ENCODE results near the gene OR56A5.
"Not testable (repeated sequence)": the region's sequence is repeated elsewhere in the genome, so short reads cannot be mapped to it uniquely, and the experiment has no call there.

Gene OR56A5, protein sequence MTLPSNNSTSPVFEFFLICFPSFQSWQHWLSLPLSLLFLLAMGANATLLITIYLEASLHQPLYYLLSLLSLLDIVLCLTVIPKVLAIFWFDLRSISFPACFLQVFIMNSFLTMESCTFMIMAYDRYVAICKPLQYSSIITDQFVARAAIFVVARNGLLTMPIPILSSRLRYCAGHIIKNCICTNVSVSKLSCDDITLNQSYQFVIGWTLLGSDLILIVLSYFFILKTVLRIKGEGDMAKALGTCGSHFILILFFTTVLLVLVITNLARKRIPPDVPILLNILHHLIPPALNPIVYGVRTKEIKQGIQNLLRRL

DNA sequence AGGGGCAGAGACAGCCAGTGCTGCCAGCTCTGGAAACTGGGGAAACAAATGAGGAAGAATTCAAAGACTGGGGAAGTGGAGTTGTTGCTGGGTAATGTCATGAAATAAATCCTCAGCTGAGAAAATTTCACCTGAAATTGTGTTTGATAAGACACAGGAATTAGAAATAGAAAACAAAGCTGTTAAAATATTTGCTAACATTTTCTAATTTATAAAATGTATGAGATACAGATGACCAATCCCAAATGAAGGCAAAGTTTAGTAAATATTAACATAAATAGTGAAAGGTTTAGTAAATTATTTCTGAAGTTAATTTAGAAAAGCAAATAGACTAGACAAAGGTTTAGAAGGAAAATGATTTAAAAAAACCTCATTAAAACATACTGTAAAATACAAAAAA, at the start of gene OR56A5:
Gene OR56A5 (minus strand): TSS at position 101 of the 400 bp plus-strand sequence. CDS start 0 bp downstream, at position 101.
- no peak for DNase-seq

DNA sequence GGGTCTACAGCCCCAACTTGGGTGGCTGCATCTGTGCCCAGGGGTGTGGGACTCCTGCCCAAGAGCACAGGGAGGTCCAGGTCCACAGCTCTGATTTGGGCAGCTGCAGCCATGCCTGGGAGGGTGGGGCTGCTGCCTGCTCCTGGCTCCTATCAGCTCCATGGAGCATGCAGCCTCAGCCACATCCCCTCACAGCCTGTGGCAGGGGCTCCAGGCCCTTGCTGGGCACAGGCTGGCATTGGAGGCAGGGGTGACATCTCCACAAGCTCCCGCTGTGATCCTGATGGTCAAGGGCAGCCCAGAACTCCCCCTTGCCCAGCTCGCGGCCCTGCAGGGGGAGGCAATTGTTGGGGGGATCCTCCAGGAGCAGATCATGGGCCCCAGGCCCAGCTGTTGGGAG, 44.7 kb upstream of the OR56A5 start:
- no peak for DNase-seq

DNA sequence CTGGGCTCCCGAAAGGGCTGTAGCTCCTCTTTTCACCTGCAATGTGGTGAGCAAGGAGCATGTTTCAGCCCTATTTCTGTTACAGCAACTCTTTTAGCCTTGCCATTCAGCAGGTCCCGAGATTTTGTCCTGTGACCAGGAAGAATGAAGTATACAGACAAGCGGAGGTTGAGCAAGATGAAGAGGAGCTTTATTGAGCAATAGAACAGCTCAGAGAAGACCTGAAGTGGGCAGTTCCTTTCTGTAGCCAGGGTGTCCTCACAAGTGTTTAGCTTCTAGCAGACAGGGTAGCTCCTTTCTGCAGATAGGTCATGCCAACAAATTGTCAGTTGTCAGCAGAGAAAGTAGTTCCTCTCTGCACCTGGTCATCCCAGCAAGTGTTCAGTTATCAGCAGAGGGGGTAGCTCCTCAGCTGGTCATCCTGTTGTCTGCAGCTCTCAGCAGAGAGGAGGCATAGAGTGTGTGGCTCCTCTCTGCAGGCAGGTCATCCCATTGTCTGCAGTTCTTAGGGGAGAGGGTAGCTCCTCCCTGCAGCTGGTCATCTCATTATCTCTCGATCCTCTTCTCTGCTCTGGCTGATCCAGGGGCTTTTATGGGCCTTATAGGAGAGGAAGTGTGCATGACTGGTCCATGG, 43.9 kb upstream of the OR56A5 start:
- no peak for DNase-seq

DNA sequence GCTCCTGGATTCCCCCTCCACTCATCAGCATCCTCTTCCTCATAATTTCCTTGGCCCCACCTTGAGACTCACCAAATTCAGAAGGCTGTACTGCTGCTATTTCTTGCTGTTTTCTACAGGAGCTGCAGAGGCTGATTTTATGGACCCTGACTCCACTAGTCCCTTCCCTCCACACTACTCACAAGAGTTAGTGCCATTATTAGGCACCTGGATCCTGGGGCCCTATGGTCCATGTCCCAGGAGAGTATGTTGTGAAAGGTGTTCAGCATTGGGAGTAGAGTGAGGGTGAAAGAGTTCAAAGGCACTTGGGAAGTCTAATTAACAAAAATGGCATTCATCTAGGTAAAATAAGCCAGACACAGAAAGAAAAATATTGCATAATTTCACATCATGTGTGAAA, 38.6 kb upstream of the OR56A5 start, which contains the start of gene OR56A4:
Gene OR56A4 (minus strand): TSS at position 101 of the 400 bp plus-strand sequence. CDS start 3,954 bp downstream, outside the sequence.
- DNase-seq = no peak

DNA sequence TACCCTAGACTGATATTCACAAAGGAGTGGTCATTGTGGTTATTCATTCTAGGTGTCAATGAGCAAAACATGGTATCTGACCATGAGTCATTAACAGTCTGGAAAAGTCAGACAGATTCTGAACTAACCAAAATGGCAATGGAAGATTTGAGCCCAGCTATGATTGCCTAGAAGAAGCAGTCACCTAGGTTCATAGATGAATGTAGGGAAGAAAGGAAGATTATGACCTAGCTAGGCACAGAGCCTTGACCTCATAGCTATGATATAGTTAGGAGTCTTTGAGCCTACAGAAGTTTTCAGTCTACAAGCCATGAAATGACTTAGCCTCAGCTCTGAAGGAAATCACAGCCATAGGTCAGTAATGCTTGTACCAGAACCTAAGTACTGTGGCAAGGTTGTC, 38.1 kb upstream of the OR56A5 start:
- no peak for DNase-seq

DNA sequence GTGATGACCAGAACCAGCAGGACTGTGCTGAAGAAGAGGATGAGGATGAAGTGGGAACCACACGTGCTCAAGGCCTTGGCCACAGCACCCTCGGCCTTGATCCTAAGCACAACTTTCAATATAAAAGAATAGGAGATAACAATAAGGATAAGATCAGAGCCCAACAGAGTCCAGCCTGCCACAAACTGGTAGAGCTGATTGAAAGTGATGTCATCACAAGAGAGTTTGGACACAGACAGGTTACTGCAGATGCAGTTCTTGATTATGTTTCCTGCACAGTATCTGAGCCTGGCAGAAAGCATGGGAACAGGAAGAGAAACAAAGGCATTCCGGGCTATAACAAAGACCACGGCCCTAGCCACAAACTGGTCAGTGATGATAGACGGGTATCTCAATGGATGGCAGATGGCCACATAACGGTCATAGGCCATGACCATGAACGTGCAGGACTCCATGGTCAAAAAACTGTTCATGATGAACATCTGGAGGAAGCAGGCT, 34.0 kb upstream of the OR56A5 start:
- DNase-seq = no peak

DNA sequence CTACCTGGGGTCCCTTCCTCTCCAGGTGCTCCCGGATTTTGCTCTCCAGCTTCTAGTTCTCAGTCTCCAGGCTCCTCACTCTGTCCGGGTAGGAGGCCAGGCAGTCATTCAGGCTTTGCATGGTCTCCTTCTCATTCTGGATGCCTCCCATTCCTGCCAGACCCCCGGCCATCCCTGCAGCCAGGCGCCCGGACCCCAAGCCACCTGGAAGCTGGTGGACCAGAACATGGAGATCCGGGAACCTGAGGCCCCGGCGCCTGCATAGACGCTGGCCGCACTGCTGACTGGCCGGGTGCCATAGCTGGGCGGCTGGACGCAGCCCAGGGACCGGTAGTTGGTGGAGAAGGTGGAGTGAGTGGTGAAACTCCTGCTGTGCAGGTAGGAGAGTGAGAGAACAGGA, 26.5 kb upstream of the OR56A5 start:
- no peak for DNase-seq

DNA sequence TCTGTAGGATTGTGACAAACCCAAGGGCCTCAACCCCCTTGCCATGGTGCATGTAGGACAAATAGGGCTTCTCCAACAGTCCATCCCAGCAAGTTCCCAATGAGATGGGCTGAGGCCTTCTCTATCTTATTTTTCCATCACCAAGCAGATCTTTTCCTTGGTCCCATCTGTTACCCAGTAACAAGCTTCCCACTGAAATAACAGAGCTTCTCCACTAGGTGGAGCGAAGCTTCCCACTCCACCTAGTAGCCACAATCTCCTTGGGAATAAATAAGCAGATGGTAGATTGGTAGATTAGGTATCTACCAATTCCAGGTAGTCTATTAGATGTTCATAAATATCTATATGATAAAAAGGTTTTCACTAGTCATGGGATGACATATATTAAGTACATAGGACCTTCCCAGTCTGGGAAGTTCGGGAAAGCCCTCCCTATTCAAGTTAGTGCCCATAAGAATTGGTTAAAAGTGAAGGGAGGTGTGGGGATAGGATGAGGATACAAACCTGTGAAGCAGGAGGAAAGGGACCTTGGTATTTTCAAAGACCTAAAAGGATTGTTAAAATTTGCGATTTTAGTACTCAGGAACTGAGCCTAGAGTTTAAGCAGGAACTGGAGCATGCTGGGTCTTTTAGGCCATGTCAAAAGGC, 24.4 kb upstream of the OR56A5 start:
- DNase-seq = no peak

DNA sequence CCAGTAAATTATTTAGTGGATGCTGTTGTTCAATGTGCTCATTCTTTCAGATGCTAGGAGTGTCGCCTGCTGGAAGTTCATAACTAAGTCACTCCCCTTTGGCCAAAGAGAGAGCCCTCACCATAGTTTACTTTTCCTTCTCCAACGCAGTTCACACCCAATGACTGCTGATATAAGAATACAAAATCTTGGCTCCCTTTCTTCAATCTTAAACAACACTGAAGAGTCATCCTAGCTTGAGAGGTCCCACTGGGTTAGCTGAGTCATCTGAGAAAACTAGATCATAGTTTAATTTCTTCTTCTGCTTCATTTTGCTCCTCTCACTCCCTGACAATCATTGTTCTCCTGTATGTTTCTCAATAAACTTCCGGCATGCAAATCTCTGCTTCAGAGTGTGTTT, 23.9 kb upstream of the OR56A5 start:
- no peak for DNase-seq

DNA sequence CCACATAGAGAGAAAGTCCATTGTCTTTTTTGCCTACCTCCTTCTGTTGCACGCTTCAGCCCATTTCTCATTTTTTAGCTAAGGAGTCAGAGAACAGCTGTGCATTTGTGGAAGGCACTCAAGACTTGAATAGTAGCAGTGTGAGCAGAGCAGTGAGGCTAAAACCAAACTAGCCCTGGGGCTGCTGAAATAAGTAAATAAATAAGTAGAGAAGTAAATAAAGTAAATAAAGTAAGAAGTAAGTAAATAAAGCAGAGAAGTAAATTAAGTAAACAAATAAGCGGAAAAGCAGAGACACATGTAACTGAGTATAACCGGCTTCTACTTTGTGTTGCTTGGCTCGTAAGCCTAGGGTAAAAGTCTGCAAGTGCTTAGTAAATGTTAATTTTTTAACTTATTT, 20.9 kb upstream of the OR56A5 start:
- no peak for DNase-seq

DNA sequence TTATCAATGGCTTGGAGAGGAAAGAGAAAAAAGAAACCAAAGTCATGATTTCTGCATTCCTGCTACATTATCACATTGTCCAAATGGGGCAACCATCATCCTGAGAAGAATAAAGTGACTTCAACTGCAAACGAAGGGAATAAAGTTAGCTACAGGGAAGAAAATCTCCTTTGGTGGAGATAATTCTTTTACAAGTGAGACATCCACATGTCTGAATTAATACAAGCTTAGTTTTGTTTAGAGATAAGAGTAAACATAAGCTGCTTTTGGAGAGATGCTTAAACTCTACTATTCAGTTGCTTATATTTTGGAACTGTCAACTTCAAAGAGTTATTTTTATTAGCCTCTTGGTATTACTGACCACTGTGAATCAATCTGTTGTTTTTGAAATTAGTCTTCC, 18.6 kb upstream of the OR56A5 start, which contains the start of gene OR52L1:
Gene OR52L1 (minus strand): TSS at position 101 of the 400 bp plus-strand sequence. CDS start 55 bp downstream, at position 46.
- DNase-seq = no peak

DNA sequence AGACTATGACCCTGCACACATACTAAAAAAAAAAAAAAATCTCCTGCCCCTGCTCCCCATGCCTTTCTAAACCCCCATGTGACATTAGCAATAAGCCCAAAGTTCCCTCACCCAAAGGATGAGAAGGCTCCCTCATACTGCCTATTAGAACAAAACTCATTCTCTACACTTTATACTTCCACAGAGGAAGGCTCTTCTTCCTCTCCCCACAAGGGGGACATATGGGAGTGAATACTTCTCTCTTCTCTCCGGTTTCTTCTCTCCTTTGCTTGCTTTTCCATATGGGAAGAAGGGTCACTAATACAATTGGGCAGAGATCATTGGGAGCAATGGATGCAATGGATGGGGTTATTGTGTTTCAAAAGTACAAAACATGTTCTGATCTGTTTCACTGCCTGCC, 15.1 kb upstream of the OR56A5 start:
- no peak for DNase-seq

DNA sequence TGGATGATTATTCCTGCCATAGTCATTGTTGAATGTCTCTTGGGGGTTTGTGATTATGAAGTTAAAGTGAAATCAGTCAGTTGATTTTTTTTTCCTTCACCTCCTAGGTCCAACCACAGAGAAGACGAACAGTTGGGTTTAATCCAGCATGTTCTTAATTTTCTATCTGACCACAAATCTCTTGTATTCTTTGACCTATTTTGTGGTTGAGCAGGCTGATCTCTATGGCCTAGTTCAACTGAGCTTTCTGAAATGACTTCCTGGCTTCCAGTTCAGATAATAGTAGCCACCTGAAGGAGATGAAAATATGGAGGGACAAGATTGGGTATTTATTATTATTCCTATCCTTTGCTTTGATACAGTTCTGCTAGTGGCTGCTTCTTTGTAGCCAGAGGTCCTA, 5.2 kb upstream of the OR56A5 start:
- DNase-seq = no peak

DNA sequence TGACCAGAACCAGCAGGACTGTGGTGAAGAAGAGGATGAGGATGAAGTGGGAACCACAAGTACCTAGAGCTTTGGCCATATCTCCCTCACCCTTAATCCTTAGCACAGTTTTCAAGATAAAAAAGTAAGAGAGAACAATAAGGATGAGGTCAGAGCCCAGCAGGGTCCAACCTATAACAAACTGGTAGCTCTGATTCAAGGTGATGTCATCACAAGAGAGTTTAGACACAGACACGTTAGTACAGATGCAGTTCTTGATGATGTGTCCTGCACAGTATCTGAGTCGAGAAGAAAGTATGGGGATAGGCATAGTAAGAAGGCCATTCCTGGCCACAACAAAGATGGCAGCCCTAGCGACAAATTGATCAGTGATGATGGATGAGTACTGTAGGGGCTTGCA, 586 bp downstream of the OR56A5 start:
- DNase-seq = no peak

DNA sequence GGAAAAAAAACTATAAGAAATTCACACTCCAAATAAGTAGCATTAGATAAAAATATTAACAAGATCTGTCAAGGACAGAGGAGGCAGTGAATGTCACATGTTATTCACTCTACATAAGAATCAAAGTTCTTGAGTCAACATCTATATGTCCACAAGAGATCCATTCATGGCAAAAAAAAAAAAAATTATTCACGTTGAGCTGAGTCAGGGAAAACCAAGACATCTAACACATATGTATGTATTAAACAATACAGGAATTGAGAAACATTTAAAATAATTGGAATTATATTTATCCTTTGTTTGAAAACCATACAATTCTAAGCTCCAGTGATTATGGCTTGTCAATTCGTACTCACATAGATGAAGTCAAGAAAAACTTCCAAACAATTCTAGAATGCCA, 1.3 kb downstream of the OR56A5 start:
- DNase-seq = no peak

DNA sequence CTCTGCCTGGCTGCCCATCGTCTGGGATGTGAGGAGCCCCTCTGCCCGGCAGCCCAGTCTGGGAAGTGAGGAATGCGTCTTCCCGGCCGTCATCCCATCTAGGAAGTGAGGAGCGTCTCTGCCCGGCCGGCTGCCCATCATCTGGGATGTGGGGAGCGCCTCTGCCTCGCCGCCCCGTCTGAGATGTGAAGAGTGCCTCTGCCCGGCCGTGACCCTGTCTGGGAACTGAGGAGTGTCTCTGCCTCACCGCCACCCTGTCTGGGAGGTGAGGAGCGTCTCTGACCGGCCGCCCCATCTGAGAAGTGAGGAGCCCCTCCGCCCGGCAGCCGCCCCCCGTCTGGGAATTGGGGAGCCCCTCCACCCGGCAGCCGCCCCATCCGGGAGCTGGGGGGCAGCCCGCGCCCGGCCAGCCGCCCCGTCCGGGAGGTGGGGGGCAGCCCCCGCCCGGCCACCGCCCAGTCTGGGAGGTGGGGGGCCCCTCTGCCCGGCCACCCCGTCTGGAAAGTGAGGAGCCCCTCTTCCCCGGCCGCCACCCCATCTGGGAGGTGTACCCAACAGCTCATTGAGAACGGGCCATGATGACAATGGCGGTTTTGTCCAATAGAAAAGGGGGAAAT, 7.5 kb downstream of the OR56A5 start:
- DNase-seq = not testable (repeated sequence)

DNA sequence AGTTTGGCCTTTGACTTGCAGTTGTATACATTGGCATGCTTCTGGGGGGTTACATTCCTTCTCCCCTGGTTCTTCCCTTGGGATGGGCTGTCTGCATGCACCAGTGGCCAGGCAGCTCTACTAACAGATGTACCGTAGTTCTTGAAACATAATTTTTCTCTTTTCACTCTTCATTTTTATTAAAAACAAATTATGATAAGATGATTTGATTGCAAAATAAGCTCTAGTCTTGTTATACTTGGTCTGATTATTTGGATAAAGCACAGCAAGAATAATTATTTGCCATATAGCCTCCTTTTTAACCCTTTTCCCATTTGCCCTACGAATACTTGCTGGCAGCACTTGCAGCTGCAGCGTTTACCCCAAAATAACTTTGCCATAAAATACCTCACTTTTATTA, 12.7 kb downstream of the OR56A5 start:
- no peak for DNase-seq

DNA sequence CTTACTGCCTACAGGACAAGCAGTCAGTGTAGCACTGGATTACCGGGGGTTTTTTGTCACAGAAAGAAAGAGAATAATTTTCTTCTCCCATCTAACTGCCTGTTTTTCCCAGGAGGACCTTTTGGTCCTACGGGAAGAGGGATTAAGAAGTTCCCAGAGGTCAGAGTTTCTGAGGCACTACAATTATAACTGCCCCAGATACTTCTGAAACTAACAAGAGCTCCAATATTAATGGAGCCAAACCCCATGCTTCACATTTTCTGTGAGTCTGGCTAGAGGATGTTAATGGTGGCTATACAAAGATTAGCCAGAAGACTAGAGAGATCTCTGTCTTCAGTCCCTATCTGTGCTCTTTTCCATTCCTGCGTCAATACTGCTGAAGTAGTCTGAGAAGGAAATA, 26.3 kb downstream of the OR56A5 start, which contains the start of gene OR56A3:
Gene OR56A3 (plus strand): TSS at position 301 of the 400 bp plus-strand sequence. CDS start 5,096 bp downstream, outside the sequence.
- DNase-seq = no peak

DNA sequence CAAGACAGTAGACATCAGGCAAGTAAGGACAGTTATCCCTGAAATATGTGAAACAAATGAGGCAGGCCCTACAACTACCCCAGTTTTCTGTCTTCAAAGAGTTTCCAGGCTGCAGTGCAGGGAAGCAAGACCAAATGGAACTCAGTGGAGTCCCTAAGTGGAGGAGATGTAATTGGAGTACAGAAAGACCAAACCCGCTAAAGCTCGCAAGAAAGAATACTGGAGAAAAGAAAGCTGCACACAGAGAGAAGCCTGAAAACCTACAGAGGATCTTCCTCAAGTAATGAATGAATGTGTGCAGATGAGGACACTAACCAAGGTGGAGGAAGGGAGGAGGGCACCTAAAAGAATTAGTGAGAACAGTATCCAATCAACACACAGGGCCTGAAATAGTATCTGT, 27.5 kb downstream of the OR56A5 start:
- no peak for DNase-seq

DNA sequence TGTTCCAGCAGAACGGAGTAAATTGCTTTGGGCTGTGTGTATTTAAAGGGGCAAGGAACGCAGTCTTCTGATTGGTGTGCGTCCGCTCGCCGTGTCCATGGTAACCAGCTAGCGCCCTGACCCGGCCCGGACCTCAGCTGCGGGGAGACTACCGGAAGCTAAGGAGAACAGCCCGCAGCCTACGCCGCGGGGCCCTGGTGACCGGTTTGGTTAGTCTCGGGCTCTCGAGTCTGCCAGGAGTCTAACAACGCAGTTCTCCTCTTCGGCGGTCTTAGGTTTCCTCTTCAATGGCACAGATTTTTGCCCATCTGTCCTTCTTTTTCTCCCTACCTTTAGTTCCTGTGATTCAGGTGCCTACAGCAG, 29.7 kb downstream of the OR56A5 start:
- DNase-seq = no peak

DNA sequence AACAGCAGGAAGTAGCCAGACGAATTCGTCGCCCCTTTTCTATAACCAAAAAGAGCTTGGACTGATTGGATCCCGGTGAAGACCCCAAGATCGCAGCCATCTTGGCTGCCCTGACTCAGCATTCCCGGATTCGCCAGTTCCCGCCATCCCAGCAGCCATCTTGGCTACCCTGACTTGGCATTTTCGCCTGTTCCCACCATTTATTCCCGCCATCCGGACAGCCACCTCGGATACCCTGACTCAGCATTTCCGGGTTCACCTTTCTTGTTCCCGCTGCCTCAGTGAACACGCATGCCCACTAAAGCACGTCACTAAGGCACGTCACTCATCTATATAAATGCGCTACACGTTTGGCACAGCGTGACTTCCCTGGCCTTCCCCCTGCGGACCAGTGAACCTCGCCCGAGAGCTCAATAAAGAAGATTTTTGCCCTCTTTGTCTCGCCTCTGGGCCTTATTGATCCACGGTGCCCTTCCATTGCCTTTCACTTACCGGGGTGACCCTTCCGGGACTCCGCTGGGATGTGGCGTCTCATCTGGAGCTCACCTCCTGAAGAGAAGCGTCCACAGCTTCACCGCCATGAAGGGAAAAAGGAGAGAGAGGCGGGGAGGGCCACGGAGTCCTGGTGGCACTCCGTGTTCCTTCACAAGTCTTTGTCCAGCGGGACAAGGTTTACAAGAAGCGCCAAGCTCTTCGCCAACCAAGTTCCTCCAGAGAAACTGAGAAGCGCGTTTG, 30.3 kb downstream of the OR56A5 start:
- no peak for DNase-seq

DNA sequence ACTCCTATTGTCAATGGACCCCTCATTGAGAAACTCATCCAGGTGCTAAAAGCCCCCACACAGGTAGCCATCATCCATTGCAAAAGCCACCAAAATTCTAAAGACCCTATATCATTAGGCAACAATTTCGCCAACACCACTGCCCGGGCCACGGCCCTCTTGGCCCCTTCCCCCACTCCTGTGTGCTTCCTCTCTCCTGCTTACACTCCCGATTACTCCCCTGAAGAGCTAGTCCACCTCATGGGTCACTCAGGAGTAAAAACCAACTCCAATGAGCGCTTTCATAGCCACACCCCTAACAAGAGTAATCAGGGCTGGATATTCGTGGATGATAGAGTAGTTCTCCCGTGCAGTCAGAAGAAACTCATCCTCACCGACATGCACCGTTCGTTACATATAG, 35.2 kb downstream of the OR56A5 start:
- no peak for DNase-seq

DNA sequence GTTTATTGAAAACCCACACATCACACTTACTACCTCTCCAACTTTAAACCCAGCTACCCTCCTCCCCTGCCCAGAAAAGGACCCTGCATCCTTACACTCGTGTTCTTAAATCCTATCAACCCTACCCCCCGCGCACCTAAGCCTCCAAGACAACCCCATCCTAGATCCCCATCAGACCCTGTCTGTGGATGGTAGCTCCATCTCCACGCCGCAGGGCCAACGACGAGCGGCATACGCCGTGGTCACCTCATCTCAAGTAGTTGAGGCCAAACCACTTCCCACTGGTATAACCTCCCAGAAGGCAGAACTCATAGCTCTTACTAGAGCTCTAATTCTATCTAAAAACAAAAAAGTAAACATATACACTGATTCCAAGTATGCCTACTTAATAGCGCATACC, 35.6 kb downstream of the OR56A5 start:
- no peak for DNase-seq
